Stimulated activated CD4-positive, alpha-beta T cell treated with anti-CD3 and anti-CD28 coated beads, Interleukin-1b, Interleukin-23, amount 100 ng/mL, for 4 hours (primary cell): ENCODE results near the gene CACFD1.
"Not testable (repeated sequence)": the region's sequence is repeated elsewhere in the genome, so short reads cannot be mapped to it uniquely, and the experiment has no call there.

Source experiments
- DNase-seq, 2 donors: peaks; one replicate each; pipeline ENCODE4 v3.0.0-alpha.2; 2020; ENCODE audit warnings: low read depth in 2 of 2

Gene CACFD1

GRCh38 chr9:133440874-133441273 is 18.9 kb upstream of the CACFD1 start:
- no peak for DNase-seq

- DNase-seq: no peak
Measured at GRCh38 chr9:133441571-133441970, 18.2 kb upstream of the CACFD1 start.

GRCh38 chr9:133443248-133443647 is 16.5 kb upstream of the CACFD1 start:
- no peak for DNase-seq

GRCh38 chr9:133443982-133444381 is 15.8 kb upstream of the CACFD1 start:
- DNase-seq: no peak

- no peak for DNase-seq
Measured at GRCh38 chr9:133445293-133445969, 14.3 kb upstream of the CACFD1 start.

- DNase-seq: no peak
Measured at GRCh38 chr9:133448487-133448972, 11.2 kb upstream of the CACFD1 start.

- no peak for DNase-seq
Measured at GRCh38 chr9:133449760-133450159, 10.0 kb upstream of the CACFD1 start.

GRCh38 chr9:133451865-133452264 is 7.9 kb upstream of the CACFD1 start:
- DNase-seq: not testable (repeated sequence)

- no peak for DNase-seq
Measured at GRCh38 chr9:133452562-133452961, 7.2 kb upstream of the CACFD1 start.

GRCh38 chr9:133453651-133454050 is 6.1 kb upstream of the CACFD1 start:
- DNase-seq: no peak

GRCh38 chr9:133454325-133454724 is 5.5 kb upstream of the CACFD1 start:
- DNase-seq: no peak

GRCh38 chr9:133454943-133455673 is 4.7 kb upstream of the CACFD1 start:
- DNase-seq: no peak

- no peak for DNase-seq
Measured at GRCh38 chr9:133455936-133456335, 3.8 kb upstream of the CACFD1 start.

- no peak for DNase-seq
Measured at GRCh38 chr9:133456409-133456808, 3.4 kb upstream of the CACFD1 start.

GRCh38 chr9:133457233-133457632 is 2.5 kb upstream of the CACFD1 start:
- DNase-seq: no peak

- no peak for DNase-seq
Measured at GRCh38 chr9:133457748-133458147, 2.0 kb upstream of the CACFD1 start.

- no peak for DNase-seq
Measured at GRCh38 chr9:133458643-133459312, 1.0 kb upstream of the CACFD1 start.

- DNase-seq: peak in 1 of 2 donors; percentile 13
Measured at GRCh38 chr9:133460405-133461175, 812 bp downstream of the CACFD1 start.

GRCh38 chr9:133461975-133462374 is 2.2 kb downstream of the CACFD1 start:
- no peak for DNase-seq

- no peak for DNase-seq
Measured at GRCh38 chr9:133463234-133463863, 3.6 kb downstream of the CACFD1 start.

GRCh38 chr9:133463864-133464615 is 4.3 kb downstream of the CACFD1 start:
- DNase-seq: no peak
